IPS-15b (cell line): ENCODE measurements around the gene DLGAP4.
A peak's percentile ranks its signal among the peaks of the same experiment; 100 is the strongest.

Source experiments
- H3K27me3 ChIP-seq: one replicate; pipeline ENCODE4 v1.6.1; 2013; ENCODE audit warnings: low read length; ENCODE audit not compliant: control insufficient read depth, insufficient read depth
- H3K36me3 ChIP-seq: one replicate; pipeline ENCODE4 v1.6.1; 2013; ENCODE audit warnings: low read length; ENCODE audit not compliant: control insufficient read depth, insufficient read depth
- H3K4me1 ChIP-seq: one replicate; pipeline ENCODE4 v1.6.1; 2013; ENCODE audit warnings: mild to moderate bottlenecking, low read length; ENCODE audit not compliant: control insufficient read depth, insufficient read depth
- H3K4me3 ChIP-seq: one replicate; pipeline ENCODE4 v1.5.1; 2013; ENCODE audit warnings: low read depth, low read length
- H3K9ac ChIP-seq: one replicate; pipeline ENCODE4 v1.6.1; 2013; ENCODE audit warnings: low read depth, mild to moderate bottlenecking, low read length
- H3K9me3 ChIP-seq: one replicate; pipeline ENCODE4 v1.6.1; 2013; ENCODE audit warnings: mild to moderate bottlenecking, low read length; ENCODE audit not compliant: control insufficient read depth, insufficient read depth

The DLGAP4 gene

DNA sequence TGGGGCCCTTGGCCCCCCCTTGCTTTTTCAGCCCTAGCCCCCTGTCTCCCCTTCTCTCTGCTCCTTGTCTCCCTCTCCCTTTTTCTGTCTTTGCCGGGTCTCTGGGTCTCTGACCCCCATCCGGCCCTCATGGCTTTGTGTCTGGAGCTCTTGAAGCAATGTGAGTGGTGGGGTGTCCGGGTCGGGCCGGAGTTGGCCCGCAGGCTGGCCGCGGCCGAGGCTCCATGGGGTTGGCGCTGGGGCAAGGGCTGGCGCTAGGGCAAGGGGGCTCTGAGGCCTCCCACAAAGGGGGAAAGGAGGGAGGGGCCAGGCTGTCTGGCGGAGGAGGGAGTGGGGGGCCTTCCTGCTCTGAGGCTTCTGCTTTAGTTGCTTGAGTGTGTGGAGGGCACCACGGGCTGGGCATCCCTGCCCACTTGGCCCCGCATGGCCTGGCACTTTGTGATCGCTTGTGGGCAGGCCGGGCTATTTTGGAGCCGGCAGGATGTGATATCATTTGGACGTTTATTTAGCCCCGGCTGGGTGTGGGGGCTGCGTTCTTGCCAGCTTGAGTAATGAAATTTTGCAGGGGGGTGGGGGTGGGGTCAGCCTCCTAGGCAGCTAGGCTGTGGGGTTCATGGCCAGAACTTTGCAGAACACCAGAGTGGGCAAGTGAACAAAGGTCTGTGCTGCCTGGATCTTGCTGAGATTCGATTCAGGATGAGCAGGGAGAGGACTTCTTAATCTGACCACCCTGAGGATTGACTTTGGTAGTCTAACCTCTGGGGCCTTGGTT is 156.5 kb downstream of the DLGAP4 start:
- Histone ChIP-seq H3K4me3 (peak overlapping the region; percentile 82), H3K9ac (peak overlapping the region; percentile 81), H3K4me1 (peaks cover 23% of the 10 kb centered on the region), H3K9me3 (no peaks in the 10 kb centered on the region), H3K27me3 (no peaks in the 10 kb centered on the region), H3K36me3 (no peaks in the 10 kb centered on the region)

- no peaks in the 10 kb centered on the region for H3K9me3 ChIP-seq
- peak overlapping the region; percentile 82 for H3K4me3 ChIP-seq
- no peaks in the 10 kb centered on the region for H3K36me3 ChIP-seq
- no peaks in the 10 kb centered on the region for H3K27me3 ChIP-seq
- H3K4me1 ChIP-seq = peaks cover 23% of the 10 kb centered on the region
- H3K9ac ChIP-seq = no peak overlapping the region
Measured at GRCh38 chr20:36463212-36464061, 157.3 kb downstream of the DLGAP4 start.

DNA sequence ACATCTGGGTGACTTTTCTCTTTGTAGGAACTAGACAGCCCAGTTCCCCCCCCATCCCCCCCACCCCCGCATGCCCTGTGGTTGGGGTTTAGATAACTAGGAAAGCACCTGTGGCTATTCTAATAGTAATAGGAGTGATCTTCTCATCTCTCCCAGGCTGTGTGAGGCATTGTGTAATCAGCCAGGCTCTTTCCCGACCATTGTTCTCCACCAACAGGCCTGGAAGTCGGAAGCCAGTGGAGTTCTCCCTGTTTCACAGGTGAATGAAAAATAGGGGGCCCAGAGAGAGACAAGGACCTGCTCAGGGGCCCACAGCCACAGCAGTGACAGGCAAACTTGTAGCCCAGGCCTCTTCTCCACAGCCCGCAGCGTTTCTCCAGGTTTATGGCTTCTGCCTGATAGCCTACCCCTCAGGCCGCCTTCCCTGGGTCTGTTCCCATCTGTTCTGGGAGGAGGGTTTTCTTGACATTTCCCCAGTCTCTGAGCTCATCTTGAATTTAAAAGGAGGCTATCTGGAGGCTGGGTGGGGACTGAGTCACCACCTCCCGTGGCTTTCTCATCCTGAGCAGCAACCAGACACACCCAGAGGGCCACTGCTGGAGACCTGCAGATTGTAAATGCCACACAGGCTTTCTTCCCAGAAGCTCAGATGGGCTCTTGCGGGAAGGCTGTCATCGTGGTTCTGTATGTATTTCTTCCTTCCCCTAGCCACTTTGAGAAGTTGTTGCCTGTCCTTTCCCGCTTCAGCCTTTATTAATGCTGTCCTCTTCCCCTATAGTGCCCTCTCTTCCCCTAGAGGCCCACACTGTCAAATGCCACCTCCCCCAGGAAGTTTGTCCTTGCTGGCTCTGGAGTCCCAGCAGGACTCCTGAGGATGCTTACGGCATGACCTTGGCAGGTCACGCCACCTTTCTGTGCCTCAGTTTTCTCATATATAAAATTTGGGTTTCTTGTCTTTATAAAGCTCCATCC is 159.3 kb downstream of the DLGAP4 start:
- H3K9ac ChIP-seq = peak overlapping the region; percentile 30

GRCh38 chr20:36466089-36466488 is 159.9 kb downstream of the DLGAP4 start:
- H3K27me3 ChIP-seq = no peaks in the 10 kb centered on the region
- no peak overlapping the region for H3K9ac ChIP-seq
- H3K9me3 ChIP-seq = no peaks in the 10 kb centered on the region
- peaks cover 15% of the 10 kb centered on the region for H3K4me1 ChIP-seq
- H3K36me3 ChIP-seq = peaks cover 3% of the 10 kb centered on the region
- H3K4me3 ChIP-seq = no peak overlapping the region

More for the DNA sequence above, 159.3 kb downstream of the DLGAP4 start:
- Histone ChIP-seq H3K36me3 (peaks cover 3% of the 10 kb centered on the region), H3K9me3 (no peaks in the 10 kb centered on the region), H3K27me3 (no peaks in the 10 kb centered on the region), H3K4me1 (peaks cover 20% of the 10 kb centered on the region), H3K4me3 (no peak overlapping the region)

DNA sequence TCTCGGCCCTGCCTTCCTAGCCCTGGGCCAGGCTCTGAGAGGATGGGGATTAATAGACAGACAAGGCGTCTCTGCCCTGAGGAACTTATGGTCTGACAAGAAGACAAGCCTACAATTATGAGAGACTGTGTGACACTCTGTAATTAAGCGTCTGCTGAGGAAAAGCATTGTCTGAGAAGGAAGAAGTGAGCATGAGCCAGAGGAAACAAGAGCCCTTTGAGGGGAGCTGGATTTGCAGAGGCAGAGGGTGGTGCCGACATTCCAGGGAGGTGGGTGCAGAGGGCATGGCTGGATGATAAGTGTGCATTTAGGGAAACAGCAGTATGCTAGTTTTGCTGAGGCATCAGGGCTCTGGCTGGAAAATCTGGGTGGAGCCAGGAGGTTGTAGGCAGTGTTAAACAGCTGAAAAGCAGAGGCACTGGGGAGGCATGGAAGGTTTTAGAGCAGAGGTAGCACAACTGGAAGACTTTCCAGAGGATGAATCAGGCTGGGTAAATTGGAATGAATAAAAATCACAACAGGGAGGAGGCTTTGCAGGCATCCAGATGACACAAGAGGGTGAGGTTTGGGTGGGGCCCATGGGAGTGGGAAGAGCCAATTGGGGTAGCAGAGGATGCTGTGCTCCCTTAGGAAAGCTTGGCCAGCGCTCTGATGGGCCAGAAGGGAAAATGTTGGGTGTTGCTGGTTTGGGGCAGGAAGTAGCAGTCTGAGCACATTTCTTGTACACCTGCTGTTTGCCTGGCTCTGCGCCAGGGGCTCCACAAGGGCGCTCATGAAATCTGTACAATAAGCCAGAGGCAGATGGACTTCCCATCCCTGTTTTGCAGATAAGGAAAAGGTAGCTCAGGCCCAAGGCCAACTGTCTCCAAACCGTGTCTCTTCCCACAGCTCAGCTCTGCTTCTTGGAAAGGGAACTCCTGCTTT is 161.2 kb downstream of the DLGAP4 start:
- Histone ChIP-seq H3K27me3 (no peaks in the 10 kb centered on the region), H3K36me3 (peaks cover 3% of the 10 kb centered on the region), H3K4me1 (peaks cover 18% of the 10 kb centered on the region), H3K4me3 (no peak overlapping the region), H3K9me3 (no peaks in the 10 kb centered on the region), H3K9ac (peak overlapping the region; percentile 47)

DNA sequence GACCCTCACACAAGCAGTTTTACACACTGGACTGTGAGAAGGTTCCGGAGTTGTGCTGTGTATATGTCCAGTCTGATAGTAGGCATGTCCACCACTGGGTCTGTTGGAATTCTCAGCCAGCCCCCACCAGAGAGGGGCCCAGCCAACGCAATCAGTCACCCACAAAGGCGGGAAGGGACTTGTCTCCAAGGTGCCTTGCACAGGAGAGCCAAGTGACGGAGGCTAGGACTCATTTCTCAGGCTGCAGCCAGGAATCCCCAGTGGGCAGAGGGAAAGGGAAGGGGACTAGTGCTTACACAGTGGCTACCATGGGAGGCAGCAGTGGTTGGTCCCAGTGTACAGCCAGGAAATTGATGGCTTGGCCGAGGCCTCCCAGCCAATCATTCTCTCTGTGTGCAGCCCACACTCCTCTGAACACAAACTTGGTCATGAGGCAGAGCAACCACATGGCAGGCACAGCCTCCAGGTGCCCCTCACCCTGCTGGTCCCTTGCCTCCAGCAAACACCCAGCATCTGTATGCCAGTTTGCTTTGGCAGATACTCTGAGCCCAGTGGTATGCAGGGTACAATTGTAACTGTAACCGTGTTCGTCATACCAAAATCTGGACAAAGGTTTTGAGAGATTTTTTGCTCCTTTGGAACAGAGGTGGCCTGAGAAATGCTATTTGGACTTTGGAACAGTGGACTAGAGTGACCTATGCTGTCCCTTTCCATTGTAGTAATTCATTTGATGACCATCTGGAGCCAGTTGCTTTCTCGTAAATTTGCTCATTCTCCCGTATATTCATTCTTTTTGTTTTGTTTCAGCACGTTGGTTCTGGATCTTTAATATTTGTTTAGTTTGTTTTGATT is 162.2 kb downstream of the DLGAP4 start:
- Histone ChIP-seq H3K36me3 (peaks cover 3% of the 10 kb centered on the region), H3K9ac (no peak overlapping the region), H3K4me3 (no peak overlapping the region), H3K4me1 (peaks cover 21% of the 10 kb centered on the region), H3K9me3 (no peaks in the 10 kb centered on the region), H3K27me3 (no peaks in the 10 kb centered on the region)

DNA sequence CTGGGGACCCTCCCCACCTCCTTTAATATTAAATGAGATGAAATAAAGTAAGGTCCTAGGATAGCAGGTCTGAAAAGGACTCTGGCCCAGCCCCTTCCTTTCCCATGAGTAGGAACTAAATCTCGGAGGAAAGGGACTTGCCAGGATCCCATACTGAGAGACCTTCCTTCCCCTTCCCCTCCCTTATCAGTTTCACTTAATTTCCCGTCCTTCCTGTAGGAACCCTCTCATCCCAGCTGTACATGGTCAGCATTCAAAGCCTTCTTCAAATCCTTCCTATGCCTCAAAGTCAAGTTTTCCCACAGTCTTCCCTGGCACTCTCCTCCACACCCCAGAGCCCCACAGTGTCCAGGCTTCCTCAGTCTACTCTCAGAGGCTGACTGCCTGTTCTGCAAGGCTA is 163.8 kb downstream of the DLGAP4 start:
- Histone ChIP-seq H3K4me3 (no peak overlapping the region), H3K9me3 (no peaks in the 10 kb centered on the region), H3K27me3 (no peaks in the 10 kb centered on the region), H3K36me3 (peaks cover 3% of the 10 kb centered on the region), H3K9ac (no peak overlapping the region), H3K4me1 (peaks cover 24% of the 10 kb centered on the region)

DNA sequence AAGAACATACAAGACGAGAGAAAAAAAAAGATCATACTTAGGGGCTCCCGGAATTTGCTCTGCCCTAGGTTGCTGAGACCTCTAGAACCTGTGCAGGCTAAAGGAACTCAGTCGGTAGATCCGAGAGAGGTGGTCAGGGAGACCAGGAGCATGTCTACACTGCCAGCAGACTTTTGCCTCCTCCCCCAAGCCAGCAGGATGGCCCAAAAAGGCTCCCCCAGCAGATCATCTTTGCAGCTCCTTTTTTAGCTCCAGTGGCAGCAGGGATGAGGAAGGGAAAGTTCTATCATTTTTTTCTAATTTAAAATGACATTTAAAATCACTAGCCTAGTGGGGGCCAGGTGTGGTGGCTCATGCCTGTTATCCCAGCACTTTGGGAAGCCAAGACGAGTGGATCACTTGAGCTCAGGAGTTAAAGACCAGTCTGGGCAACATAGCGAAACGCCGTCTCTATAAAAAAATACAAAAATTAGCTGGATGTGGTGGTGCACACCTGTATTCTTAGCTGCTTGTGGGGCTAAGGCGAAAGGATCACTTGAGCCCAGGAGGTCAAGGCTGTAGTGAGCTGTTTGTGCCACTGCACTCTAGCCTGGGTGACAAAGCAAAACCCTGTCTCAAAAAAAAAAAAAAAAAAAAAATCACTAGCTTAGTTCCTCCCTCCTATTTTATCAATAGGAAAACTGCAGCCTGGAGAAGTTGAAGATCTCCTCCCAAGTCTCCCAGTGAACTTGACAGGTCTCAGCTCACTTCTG is 165.9 kb downstream of the DLGAP4 start:
- Histone ChIP-seq H3K4me1 (peaks cover 17% of the 10 kb centered on the region), H3K27me3 (no peaks in the 10 kb centered on the region), H3K4me3 (no peak overlapping the region), H3K36me3 (peaks cover 3% of the 10 kb centered on the region), H3K9ac (no peak overlapping the region), H3K9me3 (no peaks in the 10 kb centered on the region)

GRCh38 chr20:36472637-36473090 is 166.5 kb downstream of the DLGAP4 start:
- H3K9ac ChIP-seq = no peak overlapping the region
- H3K36me3 ChIP-seq = peaks cover 3% of the 10 kb centered on the region
- peaks cover 17% of the 10 kb centered on the region for H3K4me1 ChIP-seq
- no peak overlapping the region for H3K4me3 ChIP-seq
- no peaks in the 10 kb centered on the region for H3K9me3 ChIP-seq
- no peaks in the 10 kb centered on the region for H3K27me3 ChIP-seq
